HL-60 (cell line): ENCODE data around the gene MMAB.

Experiments
- CTCF ChIP-seq: IDR thresholded peaks from one replicate; pipeline ENCODE4 v1.5.1; 2011; ENCODE audit warnings: low read length, control low read depth, inconsistent platforms; ENCODE audit not compliant: insufficient read depth
- GABPA ChIP-seq: IDR thresholded peaks from 2 replicates; pipeline ENCODE4 v1.6.1; 2012; ENCODE audit warnings: low read depth
- POLR2AphosphoS5 ChIP-seq: IDR thresholded peaks from 2 replicates; pipeline ENCODE4 v1.6.1; 2012; ENCODE audit warnings: low read depth
- SPI1 ChIP-seq: IDR thresholded peaks from 2 replicates; pipeline ENCODE4 v1.6.1; 2012; ENCODE audit warnings: low read depth, mild to moderate bottlenecking, borderline replicate concordance

DNA sequence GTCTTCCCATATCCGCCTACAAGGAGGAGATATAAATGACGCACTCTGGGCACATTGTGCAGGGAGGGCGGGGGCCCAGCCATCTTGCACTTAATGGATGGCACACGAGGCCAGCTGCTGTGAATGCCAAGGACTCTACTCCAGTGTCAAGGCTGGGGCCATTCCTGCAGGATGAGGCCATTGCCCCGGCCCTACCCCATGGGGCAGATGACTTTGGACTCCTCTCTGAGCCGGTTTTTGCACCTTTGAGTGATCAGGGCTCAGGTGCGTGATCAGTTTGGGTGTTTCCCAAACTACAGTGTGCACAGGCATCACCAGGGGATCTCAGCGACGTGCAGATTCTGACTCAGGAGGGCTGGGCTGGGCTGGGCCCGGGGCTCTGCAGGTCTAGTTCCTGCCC is 16.1 kb downstream of the MMAB start:
- TF ChIP-seq CTCF = no peak
- TF ChIP-seq GABPA = no peak
- no peak for TF ChIP-seq POLR2AphosphoS5
- no peak for TF ChIP-seq SPI1
